ENCODE measurements around the gene NR2F1-AS1. TPM values are rescaled to one million over a fixed set of nuclear protein-coding genes. Genes with fewer than 3 reads are reported as not detected.

The NR2F1-AS1 gene
- total RNA-seq, 2 experiments from 2014 or later: not detected

DNA sequence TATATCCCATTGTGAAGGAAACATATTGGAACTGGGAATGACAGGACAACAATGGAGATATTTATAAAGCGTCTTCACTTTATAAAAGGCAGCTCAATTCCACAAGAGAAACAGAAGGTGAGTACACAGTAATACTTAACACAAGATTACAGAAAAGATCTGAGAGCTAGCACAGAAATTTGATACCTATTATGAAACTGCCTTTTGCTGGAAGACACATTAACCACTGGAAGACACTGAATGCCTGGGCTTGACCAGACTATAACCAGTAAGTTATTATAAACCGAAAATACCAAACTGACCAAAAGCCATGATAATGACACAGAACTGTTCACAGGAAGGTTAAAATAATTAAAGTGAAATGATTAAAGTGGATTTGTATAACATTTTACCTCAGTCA is 195.4 kb downstream of the NR2F1-AS1 start:
- no TSS peak for BruUV-seq (replicated peaks)
- Histone ChIP-seq H3K4me1 (ENCODE audit: insufficient read depth, low read length, poor library complexity, severe bottlenecking) (no peaks in the 10 kb centered on the region), H3K9me2 (ENCODE audit: insufficient read depth, low read length) (no peaks in the 10 kb centered on the region), H2AFZ (ENCODE audit: low read length) (no peak overlapping the region), H3K9me3 (ENCODE audit: low read length) (no peaks in the 10 kb centered on the region), H3K4me3 (ENCODE audit: low read depth, low read length, poor library complexity, severe bottlenecking) (no peak overlapping the region), H3K4me2 (ENCODE audit: low read length) (no peak overlapping the region), H4K20me1 (ENCODE audit: insufficient read depth, low read length) (no peaks in the 10 kb centered on the region), H3K36me3 (ENCODE audit: insufficient read depth, low read length) (no peaks in the 10 kb centered on the region), H3K27ac (ENCODE audit: low read depth, low read length, poor library complexity, severe bottlenecking) (no peak overlapping the region), H3K79me2 (ENCODE audit: insufficient read depth, low read depth, low read length) (no peaks in the 10 kb centered on the region)
- DNase-seq (ENCODE audit: low spot score): no peak
- CTCF ChIA-PET (ENCODE audit: unreplicated experiment): no interaction called here
- intact Hi-C loops (cut with micrococcal nuclease; ENCODE audit: unreplicated experiment): no loop called here
- TF ChIP-seq, protein P1, sequence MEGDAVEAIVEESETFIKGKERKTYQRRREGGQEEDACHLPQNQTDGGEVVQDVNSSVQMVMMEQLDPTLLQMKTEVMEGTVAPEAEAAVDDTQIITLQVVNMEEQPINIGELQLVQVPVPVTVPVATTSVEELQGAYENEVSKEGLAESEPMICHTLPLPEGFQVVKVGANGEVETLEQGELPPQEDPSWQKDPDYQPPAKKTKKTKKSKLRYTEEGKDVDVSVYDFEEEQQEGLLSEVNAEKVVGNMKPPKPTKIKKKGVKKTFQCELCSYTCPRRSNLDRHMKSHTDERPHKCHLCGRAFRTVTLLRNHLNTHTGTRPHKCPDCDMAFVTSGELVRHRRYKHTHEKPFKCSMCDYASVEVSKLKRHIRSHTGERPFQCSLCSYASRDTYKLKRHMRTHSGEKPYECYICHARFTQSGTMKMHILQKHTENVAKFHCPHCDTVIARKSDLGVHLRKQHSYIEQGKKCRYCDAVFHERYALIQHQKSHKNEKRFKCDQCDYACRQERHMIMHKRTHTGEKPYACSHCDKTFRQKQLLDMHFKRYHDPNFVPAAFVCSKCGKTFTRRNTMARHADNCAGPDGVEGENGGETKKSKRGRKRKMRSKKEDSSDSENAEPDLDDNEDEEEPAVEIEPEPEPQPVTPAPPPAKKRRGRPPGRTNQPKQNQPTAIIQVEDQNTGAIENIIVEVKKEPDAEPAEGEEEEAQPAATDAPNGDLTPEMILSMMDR (conservative IDR thresholded peaks at IDR 0.05; ENCODE audit: low read length): no peak
- no peak for TF ChIP-seq EZH2phosphoT487 (IDR thresholded peaks at IDR 0.05; ENCODE audit: borderline replicate concordance, low read depth, low read length)
- POLR2A ChIA-PET: interaction anchor here (1.2 kb wide), 1 partner anchor 63 kb away, joined by 3 read pairs; no protein-coding TSS in a partner anchor

DNA sequence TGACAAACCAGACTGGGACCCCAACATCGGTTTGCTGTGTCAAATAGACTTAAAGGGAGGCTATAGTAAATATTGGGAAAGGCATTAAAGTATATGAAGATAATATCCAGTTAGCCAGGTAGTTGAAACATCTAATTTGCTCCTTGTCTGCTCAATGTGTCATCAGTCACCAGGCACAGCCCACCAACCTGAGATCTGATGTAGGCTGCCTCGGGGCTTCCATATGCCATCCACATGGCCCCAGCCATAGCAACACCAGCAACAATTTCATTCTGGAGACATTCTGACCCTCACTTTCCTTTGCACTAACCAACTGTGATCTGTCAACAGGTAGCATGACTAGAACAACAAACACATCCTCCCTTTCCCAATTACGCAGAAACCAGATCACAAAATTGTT is 196.0 kb downstream of the NR2F1-AS1 start:
- Histone ChIP-seq H3K9me3 (ENCODE audit: low read length) (no peaks in the 10 kb centered on the region), H4K20me1 (ENCODE audit: insufficient read depth, low read length) (no peaks in the 10 kb centered on the region), H3K36me3 (ENCODE audit: insufficient read depth, low read length) (no peaks in the 10 kb centered on the region), H3K27ac (ENCODE audit: low read depth, low read length, poor library complexity, severe bottlenecking) (no peak overlapping the region), H3K9me2 (ENCODE audit: insufficient read depth, low read length) (no peaks in the 10 kb centered on the region), H3K4me3 (ENCODE audit: low read depth, low read length, poor library complexity, severe bottlenecking) (no peak overlapping the region), H3K4me2 (ENCODE audit: low read length) (no peak overlapping the region), H3K4me1 (ENCODE audit: insufficient read depth, low read length, poor library complexity, severe bottlenecking) (no peaks in the 10 kb centered on the region), H3K79me2 (ENCODE audit: insufficient read depth, low read depth, low read length) (no peaks in the 10 kb centered on the region), H2AFZ (ENCODE audit: low read length) (no peak overlapping the region)
- ChIA-PET POLR2A (interaction anchor here (1.2 kb wide), 1 partner anchor 63 kb away, joined by 3 read pairs; no protein-coding TSS in a partner anchor), CTCF (ENCODE audit: unreplicated experiment) (no interaction called here)
- BruUV-seq (replicated peaks): no TSS peak
- TF ChIP-seq, protein P1 (conservative IDR thresholded peaks at IDR 0.05; ENCODE audit: low read length): no peak
- no peak for TF ChIP-seq EZH2phosphoT487 (IDR thresholded peaks at IDR 0.05; ENCODE audit: borderline replicate concordance, low read depth, low read length)
- intact Hi-C loops (cut with micrococcal nuclease; ENCODE audit: unreplicated experiment): no loop called here
- DNase-seq (ENCODE audit: low spot score): no peak

DNA sequence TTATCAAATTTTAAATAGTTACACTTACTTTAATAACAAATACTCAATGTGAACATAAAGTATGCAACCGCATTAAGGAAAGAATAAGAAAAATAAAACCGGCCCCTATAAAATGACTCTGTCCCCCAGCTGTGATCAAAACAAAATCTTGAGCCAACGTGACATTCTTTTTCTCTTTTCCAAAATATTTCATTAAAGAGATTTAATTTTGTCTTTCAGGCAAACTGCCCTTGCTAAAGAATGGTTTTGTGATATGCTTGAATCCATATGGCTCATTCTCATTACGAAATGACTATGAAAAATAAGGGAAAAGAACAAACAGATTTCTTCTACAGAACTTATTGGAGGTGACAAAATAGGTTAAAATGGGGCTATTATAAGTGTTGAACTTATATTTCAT is 197.0 kb downstream of the NR2F1-AS1 start:
- Histone ChIP-seq H3K4me1 (ENCODE audit: insufficient read depth, low read length, poor library complexity, severe bottlenecking) (no peaks in the 10 kb centered on the region), H3K4me2 (ENCODE audit: low read length) (no peak overlapping the region), H4K20me1 (ENCODE audit: insufficient read depth, low read length) (no peaks in the 10 kb centered on the region), H3K4me3 (ENCODE audit: low read depth, low read length, poor library complexity, severe bottlenecking) (no peak overlapping the region), H3K27ac (ENCODE audit: low read depth, low read length, poor library complexity, severe bottlenecking) (no peak overlapping the region), H3K79me2 (ENCODE audit: insufficient read depth, low read depth, low read length) (no peaks in the 10 kb centered on the region), H3K9me3 (ENCODE audit: low read length) (no peaks in the 10 kb centered on the region), H3K9me2 (ENCODE audit: insufficient read depth, low read length) (no peaks in the 10 kb centered on the region), H3K36me3 (ENCODE audit: insufficient read depth, low read length) (no peaks in the 10 kb centered on the region), H2AFZ (ENCODE audit: low read length) (no peak overlapping the region)
- no peak for TF ChIP-seq EZH2phosphoT487 (IDR thresholded peaks at IDR 0.05; ENCODE audit: borderline replicate concordance, low read depth, low read length)
- TF ChIP-seq, protein P1 (conservative IDR thresholded peaks at IDR 0.05; ENCODE audit: low read length): no peak
- CTCF ChIA-PET (ENCODE audit: unreplicated experiment): no interaction called here
- POLR2A ChIA-PET: interaction anchor here (0.8 kb wide), 1 partner anchor 9 kb away, joined by 3 read pairs; no protein-coding TSS in a partner anchor
- BruUV-seq (replicated peaks): no TSS peak
- intact Hi-C loops (cut with micrococcal nuclease; ENCODE audit: unreplicated experiment): no loop called here
- no peak for DNase-seq (ENCODE audit: low spot score)

All from OCI-LY7 (cell line).